ENCODE data around the gene RAMP3. TPM values are rescaled to one million over a fixed set of nuclear protein-coding genes. Genes with fewer than 3 reads are reported as not detected.
A peak's percentile ranks its signal among the peaks of the same experiment; 100 is the strongest.

RAMP3 gene
- total and polyA plus RNA-seq, 10 of the 15 experiments (the other 5 are each of a cell fraction or from before 2014, with no cell fraction given): not detected

DNA sequence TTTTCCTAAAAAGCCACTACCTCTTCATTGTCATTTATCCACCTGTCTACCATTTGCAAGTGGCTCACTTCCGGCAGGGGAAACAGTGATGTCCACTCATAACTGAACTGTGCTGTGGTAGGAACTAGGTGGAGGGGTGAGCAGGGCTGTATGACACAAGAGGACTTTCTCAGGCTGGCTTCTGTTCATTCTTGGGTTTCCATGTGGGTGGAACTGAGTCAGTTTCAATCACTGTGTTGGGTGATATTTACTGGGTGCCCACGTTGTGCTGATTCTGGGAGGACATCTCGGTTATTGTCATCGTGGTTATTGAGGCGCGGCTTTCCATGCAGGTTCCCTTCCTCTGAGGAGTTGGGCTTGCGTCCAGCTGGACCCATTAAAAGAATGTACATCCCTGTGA, 38.8 kb downstream of the RAMP3 start (continued):
- TF ChIP-seq EP300 (IDR thresholded peaks at IDR 0.05; ENCODE audit: borderline replicate concordance in 1 of 2, control insufficient read depth in 1 of 2, low read depth in 2 of 2, low read length in 2 of 2) (no peak), MLLT1 (IDR thresholded peaks at IDR 0.05) (no peak), YBX1 (IDR thresholded peaks at IDR 0.05) (no peak), RAD21 (IDR thresholded peaks at IDR 0.05; ENCODE audit: insufficient read depth, low read depth, low read length) (no peak), SRF (IDR thresholded peaks at IDR 0.05; ENCODE audit: low read depth in 2 of 2, low read length in 2 of 2) (no peak), HCFC1 (IDR thresholded peaks at IDR 0.05; ENCODE audit: low read length) (no peak), PAX8 (IDR thresholded peaks at IDR 0.05) (no peak), POU2F2 (IDR thresholded peaks at IDR 0.05; ENCODE audit: borderline replicate concordance, low read depth, low read length) (no peak), HDAC2 (IDR thresholded peaks at IDR 0.05) (no peak), GABPA (IDR thresholded peaks at IDR 0.05; ENCODE audit: low read depth) (0 out of 2 replicates have a peak, but pooled peaks have one; percentile 25), BCL11A (IDR thresholded peaks at IDR 0.05; ENCODE audit: low read depth, low read length) (no peak), ATF7 (IDR thresholded peaks at IDR 0.05; ENCODE audit: low read depth) (peak; percentile 36; the same call in 1 of the 2 replicates), ZZZ3 (IDR thresholded peaks at IDR 0.05; ENCODE audit: control insufficient read depth, insufficient read length, low read depth) (no peak), SMARCA5 (IDR thresholded peaks at IDR 0.05) (no peak), BACH1 (IDR thresholded peaks at IDR 0.05; ENCODE audit: borderline replicate concordance) (no peak), ESRRA (IDR thresholded peaks at IDR 0.05; ENCODE audit: low read length) (no peak), IKZF2 (IDR thresholded peaks at IDR 0.05) (peak; percentile 16 to 45; a peak in 2 of 4 replicates), FOXK2 (IDR thresholded peaks at IDR 0.05) (no peak), EED (IDR thresholded peaks at IDR 0.05; ENCODE audit: low read depth) (peak; percentile 43; the same call in 1 of the 2 replicates), RUNX3 (IDR thresholded peaks at IDR 0.05; ENCODE audit: low read length) (peak; percentile 87), ETV6 (conservative IDR thresholded peaks at IDR 0.05 in 1 of 2, IDR thresholded peaks at IDR 0.05 in 1 of 2; ENCODE audit: borderline replicate concordance in 1 of 2, low read depth in 1 of 2) (peak in 1 of 2 experiments; percentile 75; a peak in 2 of 4 replicates), USF1 (IDR thresholded peaks at IDR 0.05; ENCODE audit: borderline replicate concordance, extremely low read length, insufficient read depth, low read depth, low read length) (no peak), PRDM15 (CRISPR knock-in tag; IDR thresholded peaks at IDR 0.05) (no peak)
- TF ChIP-seq, protein P1, sequence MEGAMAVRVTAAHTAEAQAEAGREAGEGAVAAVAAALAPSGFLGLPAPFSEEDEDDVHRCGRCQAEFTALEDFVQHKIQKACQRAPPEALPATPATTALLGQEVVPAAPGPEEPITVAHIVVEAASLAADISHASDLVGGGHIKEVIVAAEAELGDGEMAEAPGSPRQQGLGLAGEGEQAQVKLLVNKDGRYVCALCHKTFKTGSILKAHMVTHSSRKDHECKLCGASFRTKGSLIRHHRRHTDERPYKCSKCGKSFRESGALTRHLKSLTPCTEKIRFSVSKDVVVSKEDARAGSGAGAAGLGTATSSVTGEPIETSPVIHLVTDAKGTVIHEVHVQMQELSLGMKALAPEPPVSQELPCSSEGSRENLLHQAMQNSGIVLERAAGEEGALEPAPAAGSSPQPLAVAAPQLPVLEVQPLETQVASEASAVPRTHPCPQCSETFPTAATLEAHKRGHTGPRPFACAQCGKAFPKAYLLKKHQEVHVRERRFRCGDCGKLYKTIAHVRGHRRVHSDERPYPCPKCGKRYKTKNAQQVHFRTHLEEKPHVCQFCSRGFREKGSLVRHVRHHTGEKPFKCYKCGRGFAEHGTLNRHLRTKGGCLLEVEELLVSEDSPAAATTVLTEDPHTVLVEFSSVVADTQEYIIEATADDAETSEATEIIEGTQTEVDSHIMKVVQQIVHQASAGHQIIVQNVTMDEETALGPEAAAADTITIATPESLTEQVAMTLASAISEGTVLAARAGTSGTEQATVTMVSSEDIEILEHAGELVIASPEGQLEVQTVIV (IDR thresholded peaks at IDR 0.05; ENCODE audit: borderline replicate concordance, partially characterized antibody): no peak

Measured in GM12878 (cell line).